ENCODE data around the gene KASH5.
A peak's percentile ranks its signal among the peaks of the same experiment; 100 is the strongest.

Gene KASH5

DNA sequence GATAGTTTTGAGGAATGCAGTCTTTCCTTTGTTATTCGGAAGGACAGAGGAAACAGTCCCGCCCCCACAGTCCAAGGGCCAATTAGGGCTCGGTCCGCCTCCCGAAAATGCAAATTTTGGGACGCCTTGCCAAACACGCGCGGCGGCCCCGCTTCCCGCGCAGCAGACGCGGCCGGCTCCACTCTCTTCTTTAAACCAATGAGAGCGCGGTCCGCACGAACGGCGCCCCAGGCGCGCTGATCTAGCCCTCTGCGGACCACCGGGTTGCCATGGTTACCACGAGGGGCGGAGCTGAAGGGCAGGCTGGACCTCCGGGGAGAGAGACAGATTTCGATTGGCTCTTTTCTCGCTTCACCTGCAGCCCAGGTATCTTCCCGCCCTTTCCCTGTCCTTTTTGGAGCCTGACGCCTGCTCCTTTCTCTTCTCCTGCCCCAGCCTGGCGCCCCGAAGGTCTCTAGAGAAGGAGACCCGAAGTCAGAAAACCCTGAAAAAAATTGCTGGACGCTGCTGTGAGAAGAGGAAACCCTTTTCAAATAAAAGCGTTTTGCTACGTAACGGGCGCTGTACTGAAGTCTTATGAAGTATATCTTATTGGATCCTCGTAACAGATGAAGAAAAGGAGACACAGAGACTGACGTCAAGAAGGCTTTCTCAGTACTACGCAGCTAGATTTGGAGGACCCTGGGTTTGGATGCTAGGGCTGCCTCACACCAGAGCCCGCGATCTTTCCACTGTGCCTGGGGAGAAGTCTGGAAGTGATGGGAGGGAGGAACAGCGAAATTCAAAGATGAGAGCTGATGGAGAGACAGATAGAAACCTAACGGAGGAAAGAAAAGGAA, 33.2 kb downstream of the KASH5 start:
- peak in 5 of 51 donors; percentile 3 to 10 (median 7) for DNase-seq

DNA sequence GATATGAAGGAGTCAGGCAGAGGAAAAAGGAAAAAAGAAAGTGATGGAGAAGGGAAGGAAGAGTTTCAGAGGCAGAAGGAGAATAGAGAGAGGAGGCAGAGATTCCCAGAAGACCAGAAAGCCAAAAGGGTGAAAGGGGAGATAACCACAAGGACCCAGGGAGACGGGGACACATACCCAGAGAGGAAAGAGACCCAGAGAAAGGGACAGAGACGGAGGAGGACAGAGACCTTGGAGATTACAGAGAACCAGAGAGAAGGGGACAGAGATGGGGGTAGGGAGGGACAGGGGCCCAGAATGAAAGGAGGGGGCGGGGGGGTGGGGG, 33.8 kb downstream of the KASH5 start:
- DNase-seq: no peak

GRCh38 chr19:49422407-49423070, 34.5 kb downstream of the KASH5 start:
- peak in 3 of 51 donors; percentile 9 to 14 (median 12) for DNase-seq

DNA sequence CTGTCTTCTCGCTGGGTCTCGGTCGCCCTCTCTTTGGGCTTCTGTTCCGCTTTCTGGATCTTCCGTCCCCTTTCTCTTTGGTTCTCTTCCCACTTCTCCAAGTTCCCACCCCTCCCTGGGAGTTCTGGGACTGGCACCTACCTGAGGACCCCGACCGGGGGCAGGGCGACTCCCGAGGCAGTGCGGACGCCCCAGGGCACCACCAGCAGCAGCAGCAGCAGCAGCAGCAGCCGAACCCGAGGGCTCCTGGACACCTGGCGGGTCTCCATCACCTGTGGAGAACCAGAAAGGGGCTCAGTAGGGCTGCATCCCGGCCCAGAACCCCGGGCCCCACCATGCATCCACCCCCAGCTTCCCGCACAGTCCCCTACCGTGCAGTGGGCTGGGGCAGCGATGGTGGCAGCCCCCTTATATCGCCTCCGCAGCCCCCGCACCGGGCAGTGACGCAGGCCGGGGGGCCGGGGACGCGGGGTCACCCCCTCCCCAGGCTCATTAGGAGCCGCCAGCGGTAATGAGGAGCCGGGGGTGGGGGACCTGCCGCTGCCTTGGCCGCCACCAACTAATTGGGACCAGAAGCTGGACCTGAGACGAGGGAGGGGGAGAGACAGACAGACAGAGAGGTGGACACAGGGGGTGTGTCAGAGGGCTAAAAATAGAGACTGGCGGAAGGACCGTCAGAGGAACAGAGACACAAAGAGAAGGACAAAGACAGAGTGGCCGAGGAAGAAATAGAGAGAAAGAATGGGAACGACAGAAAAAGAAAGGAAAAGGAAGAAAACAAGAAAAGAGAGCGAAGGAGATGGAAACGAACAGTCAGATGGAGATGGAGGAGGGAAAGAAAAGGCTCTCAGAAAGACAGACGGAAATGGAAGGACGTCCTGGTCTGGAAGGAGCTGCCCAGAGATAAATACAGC, 35.3 kb downstream of the KASH5 start, which contains the start of gene PTH2:
TSS of gene PTH2 (minus strand) at position 371 of the 914 bp plus-strand sequence. CDS start at position 269, 102 bp downstream.
- DNase-seq: no peak

DNA sequence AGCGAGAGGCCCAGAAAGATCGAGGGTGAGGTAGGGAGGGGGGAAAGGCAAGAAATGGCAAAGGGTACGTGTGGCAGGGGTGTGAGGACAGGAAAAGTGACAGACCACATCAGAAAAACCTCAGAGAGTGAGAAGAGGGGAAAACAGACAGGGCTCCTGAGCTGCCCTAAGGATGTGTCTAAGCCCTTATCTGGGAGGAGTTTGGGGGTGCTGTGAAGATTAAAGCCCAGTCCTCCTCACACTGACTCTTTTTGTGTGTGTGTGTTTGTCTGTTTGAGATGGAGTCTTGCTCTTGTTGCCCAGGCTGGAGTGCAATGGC, 35.9 kb downstream of the KASH5 start:
- no peak for DNase-seq

GRCh38 chr19:49425178-49425577, 37.1 kb downstream of the KASH5 start, which contains the start of gene GFY:
Gene GFY (plus strand): TSS chr19:49425388. CDS start chr19:49426431, 1,043 bp downstream.
- no peak for DNase-seq

GRCh38 chr19:49425922-49426592, 38.0 kb downstream of the KASH5 start:
- DNase-seq: no peak

DNA sequence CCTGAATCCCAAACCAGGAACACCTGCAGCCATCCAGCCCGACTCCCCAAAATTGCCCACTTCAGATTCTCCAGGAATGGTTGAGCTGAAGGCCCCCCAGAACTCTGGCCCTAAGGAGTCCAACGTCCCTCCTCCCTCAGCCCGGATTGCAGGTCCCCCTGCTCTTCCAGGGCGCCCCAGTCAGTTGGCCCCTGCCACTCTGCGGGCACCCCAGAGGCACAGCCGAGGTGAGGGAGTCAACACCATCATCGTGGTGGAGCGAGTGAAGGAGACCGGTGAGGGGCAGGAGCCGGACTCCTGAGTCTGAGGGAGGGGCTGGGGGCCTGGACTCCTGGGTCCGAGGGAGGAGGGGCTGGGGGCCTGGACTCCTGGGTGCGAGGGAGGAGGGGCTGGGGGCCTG, 39.3 kb downstream of the KASH5 start:
- no peak for DNase-seq

GRCh38 chr19:49427855-49428546, 40.0 kb downstream of the KASH5 start:
- peak in 1 of 51 donors; percentile 8 for DNase-seq

- no peak for DNase-seq
Observed at GRCh38 chr19:49428547-49429451, 40.8 kb downstream of the KASH5 start.

DNA sequence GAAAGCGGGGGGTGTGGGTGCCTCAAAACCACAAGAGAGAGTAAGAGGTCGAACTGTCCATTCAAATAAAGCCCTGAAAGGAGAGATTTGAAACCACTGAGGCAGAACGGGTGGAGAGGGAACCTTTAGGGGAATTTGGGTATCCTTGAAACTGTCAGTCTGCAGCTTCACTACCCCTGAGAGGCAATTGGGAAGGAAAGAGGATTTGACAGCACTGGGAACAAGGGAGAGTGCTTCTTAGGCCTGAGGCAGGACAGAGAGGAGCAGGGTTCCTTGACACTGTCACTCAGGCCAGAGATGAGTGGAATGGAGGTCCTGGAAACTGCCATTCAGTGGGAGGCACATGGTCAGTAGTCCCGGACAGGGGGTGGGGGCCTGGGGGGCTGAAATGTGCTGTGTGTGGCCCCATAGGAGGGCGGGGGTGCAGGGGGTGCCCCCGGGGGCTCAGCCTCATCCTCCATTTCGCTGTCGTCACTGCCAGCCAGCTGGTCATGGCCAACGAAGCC, 42.2 kb downstream of the KASH5 start:
- DNase-seq: no peak

DNA sequence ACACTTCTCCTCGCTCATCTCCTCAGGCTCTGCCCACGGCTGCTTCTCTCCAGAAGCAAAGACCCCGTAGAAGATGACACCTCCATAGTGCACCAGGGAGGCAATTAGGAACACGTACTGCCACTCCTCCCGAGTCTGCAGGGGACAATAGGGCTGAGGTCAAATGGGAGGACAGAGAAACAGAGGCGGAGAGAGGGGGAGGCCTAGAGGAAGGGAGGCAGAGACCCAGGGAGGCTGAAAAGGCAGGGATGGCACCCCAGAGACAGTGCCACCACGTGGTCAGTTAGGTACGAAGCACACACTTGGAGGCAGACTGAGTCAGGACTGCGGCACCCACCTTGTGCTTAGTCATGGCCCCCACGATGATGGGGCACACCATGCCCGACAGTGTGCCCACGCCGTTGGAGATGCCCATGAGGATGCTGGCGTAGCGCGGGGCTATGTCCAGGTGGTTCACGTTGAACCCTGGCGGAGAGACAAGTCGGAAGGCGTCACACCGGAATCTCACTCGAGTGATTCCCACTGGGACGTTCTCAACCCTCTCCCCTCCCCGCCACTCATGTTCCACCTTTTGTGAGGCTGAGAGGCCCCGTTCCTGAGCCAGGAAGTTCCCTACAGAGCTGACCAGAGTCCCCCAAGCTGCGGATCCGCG, 42.8 kb downstream of the KASH5 start:
- DNase-seq: peak in 1 of 51 donors; percentile 68

DNA sequence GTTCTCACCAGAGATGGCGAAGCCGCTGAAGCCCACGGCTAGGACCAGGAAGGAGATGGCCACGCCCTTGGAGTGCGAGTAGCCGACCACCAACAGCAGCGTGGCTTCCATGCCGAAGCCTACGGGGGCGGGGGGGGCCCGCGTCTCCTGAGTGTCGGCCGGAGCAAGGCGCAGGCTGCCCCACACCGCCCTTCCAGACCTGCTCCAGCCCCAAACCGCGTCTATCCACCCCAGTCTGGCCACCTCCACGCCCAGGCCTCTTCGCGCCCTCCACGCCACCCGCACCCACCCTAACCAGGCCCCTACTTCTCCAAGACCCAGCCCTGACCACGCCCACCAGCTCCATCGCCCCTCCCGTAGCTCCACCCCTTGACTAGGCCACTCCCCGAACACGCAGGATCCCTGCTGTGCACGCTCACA, 43.3 kb downstream of the KASH5 start:
- DNase-seq: peak in 1 of 51 donors; percentile 18

DNA sequence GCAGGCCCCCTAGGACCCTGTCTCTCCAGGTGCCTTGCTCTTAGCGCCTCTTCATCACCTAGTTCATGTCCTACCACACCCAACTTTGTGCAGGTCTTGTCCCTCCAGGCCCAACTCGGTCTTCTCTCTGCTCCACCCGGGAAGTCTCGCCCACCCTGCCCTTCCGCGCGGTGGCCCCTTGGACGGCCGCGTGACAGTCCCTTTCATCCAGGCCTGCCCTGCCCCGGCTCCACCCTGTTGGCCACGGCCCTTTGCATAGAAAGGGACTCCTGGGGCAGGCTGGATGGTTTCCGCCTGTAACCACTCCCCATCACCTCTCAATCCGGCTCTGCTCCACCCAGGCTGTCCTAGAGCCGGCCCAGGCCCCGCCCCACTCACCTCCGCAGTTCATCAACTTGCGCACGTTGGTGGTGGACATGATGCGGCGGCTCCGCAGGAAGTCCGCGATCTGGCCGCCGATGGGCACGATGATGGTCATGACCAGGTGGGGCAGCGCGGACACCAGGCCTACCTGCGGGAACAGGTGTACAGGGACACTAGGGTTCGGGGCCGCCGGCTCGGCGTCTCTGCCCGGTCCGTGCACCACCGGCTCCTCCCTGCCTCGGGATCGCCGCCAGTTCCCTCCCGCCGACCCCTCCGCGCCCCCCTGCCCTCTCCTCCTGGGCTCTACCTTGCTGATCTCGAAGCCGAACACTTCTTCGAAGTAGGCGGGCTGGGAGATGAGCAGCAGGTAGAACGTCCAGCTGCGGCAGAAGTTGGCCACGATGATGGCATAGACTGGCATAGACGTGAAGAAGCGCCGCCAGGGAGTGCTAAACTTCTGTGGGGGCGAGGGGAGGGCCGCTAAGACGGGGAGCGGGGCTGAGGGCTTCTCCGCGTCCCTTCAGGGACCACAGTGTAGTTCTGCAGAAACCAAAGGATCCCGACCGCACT, 44.4 kb downstream of the KASH5 start:
- DNase-seq: no peak

DNA sequence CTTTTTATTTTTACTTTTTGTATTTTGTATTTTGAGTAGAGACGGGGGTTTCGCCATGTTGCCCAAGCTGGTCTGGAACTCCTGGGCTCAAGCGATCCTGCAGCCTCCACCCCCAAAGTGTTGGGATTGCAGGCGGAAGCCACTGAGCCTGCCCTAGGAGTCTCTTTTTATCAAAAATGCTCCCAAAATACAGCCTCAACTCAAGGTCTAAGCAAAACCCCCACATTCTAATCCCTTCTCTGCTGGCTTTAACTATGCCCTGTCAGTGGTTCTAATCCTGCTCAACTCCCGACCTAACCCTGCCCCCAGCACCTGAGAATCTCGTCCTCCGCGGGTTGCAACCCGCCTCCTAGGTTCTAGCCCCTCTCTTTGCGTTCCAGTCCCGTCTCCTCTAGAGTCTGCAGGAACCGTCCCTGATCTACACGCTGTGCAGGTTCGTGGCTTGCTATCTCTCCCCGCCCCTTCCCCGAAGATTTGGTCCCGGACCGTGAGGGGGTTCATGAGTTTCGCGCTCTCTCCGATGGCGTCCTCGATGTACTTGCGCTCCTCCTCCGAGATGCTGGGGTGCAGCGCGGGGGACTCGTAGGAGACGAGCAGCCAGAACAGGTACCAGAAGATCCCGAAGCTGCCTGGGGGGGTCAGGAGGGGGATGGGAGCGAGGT, 45.3 kb downstream of the KASH5 start:
- DNase-seq: no peak

- no peak for DNase-seq
Observed at GRCh38 chr19:49434907-49435583, 47.0 kb downstream of the KASH5 start.

Measured in hypothalamus (tissue), 51 donors.